Thyroid gland (tissue), 4 donors: ENCODE results near the gene ANKRD18A.
"Not testable (repeated sequence)": the region's sequence is repeated elsewhere in the genome, so short reads cannot be mapped to it uniquely, and the experiment has no call there.

ENCODE experiments used
- CTCF ChIP-seq, 6 experiments: fragments of 200-600 bp in 3 of 6; fragments of 450-650 bp in 3 of 6; sonication (generic) in 3 of 6; IDR thresholded peaks; one replicate each; pipeline ENCODE4 v1.5.1; 2016 to 2019; ENCODE audit warnings: antibody characterized with exemption in 6 of 6, mild to moderate bottlenecking in 2 of 6, inconsistent platforms in 1 of 6, moderate library complexity in 1 of 6
- POLR2A ChIP-seq, 2 donors: fragments of 450-650 bp; IDR thresholded peaks; one replicate each; pipeline ENCODE4 v1.6.1; 2017; ENCODE audit warnings: antibody characterized with exemption in 2 of 2, mild to moderate bottlenecking in 2 of 2, moderate library complexity in 1 of 2

- TF ChIP-seq CTCF, POLR2A (IDR thresholded peaks at IDR 0.05): not testable (repeated sequence)
Observed at GRCh38 chr9:38557746-38558145, 62.6 kb downstream of the ANKRD18A start.
